ENCODE results near the gene TTC17.
"Not testable (repeated sequence)": the region's sequence is repeated elsewhere in the genome, so short reads cannot be mapped to it uniquely, and the experiment has no call there.

TTC17 gene, protein sequence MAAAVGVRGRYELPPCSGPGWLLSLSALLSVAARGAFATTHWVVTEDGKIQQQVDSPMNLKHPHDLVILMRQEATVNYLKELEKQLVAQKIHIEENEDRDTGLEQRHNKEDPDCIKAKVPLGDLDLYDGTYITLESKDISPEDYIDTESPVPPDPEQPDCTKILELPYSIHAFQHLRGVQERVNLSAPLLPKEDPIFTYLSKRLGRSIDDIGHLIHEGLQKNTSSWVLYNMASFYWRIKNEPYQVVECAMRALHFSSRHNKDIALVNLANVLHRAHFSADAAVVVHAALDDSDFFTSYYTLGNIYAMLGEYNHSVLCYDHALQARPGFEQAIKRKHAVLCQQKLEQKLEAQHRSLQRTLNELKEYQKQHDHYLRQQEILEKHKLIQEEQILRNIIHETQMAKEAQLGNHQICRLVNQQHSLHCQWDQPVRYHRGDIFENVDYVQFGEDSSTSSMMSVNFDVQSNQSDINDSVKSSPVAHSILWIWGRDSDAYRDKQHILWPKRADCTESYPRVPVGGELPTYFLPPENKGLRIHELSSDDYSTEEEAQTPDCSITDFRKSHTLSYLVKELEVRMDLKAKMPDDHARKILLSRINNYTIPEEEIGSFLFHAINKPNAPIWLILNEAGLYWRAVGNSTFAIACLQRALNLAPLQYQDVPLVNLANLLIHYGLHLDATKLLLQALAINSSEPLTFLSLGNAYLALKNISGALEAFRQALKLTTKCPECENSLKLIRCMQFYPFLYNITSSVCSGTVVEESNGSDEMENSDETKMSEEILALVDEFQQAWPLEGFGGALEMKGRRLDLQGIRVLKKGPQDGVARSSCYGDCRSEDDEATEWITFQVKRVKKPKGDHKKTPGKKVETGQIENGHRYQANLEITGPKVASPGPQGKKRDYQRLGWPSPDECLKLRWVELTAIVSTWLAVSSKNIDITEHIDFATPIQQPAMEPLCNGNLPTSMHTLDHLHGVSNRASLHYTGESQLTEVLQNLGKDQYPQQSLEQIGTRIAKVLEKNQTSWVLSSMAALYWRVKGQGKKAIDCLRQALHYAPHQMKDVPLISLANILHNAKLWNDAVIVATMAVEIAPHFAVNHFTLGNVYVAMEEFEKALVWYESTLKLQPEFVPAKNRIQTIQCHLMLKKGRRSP

DNA sequence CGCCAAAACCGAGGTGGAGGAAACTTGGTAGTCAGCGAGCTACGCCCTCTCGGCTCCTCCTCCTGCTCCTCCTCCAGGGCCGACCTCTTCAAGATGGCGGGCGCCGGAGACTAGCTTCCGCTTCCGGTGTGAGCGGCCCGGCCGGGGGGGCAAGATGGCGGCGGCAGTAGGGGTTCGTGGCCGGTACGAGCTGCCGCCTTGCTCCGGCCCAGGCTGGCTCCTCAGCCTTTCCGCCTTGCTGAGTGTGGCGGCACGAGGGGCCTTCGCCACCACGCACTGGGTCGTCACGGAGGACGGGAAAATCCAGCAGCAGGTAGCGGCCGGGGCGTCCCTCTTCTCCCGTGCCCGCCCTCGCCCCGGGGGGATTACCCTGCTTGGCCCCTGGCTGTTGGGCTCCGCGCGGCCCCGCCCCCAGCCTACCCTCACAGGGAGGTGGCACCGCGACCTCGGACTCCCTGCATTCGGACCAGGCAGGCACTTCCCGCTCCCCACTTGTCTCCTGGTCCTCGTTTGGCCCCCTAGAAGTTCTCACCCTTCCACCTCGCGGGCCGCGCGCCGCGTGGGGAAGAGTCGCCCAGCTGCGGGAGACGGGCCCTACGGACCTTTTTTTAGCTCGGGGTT lies at the start of gene TTC17:
TSS of gene TTC17 (plus strand) at position 120 of the 621 bp plus-strand sequence. CDS start at position 155, 35 bp downstream.
- DNase-seq, result peak; percentile 95

- DNase-seq, result peak; percentile 89
Observed at GRCh38 chr11:43311791-43312607, 46.7 kb upstream of the TTC17 start, which contains the start of gene API5. API5 (plus strand) TSS chr11:43311996; CDS start chr11:43312128, 132 bp downstream.

DNA sequence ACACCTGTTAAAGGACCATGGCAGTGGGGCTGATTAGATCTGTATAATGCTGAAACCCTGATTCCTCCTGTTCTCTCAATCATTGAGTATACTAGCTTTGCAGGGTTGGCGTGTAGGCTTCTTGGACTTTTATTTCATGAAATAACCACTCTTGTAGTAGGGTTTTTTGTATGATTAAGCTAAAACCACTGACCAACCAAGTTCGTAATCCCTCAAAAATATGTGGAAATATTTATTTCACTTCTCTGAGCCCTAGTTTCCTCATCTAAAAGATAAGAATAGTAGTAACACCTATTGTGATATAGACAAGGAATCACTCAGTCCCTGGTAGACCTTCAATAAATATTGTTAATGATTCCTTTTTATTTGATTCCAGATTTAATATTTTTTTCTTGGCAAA lies 42.8 kb upstream of the TTC17 start:
- DNase-seq, result no peak

DNA sequence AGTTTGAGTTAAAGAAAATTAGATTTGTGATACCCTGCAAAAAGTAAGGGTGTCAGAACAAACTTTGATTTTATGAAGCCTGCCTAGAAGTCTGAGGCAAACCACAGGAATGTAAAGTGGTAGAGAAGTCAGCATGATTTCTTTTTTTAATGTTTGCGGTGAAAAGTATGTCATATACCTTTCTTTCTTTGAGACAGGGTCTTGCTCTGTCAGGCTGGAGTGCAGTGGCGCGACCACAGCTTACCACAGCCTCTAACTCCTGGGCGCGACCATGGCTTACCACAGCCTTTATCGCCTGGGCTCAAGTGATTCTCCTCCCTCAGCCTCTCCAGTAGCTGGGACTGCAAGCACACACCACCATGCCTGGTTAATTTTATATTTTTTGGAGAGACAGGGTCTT lies 42.3 kb upstream of the TTC17 start:
- DNase-seq, result no peak

DNA sequence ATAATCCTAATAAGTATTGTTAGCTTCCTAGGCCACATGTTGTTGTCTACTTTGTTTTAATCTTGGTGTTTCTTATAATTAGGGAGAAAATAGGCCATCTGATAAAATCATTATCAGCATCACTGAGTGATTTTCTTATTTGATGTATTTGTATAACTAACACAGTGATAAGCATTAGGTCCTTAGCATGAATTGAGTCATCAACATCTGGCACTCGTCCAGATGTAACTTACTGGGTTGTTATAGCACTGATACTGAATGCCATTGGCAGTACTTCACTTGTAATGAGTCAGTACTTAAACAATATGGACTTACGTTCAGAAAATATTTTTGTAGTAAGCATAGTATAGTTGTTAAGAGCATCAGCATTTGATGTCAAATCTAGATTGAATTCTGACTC lies 30.7 kb upstream of the TTC17 start:
- no peak for DNase-seq

DNA sequence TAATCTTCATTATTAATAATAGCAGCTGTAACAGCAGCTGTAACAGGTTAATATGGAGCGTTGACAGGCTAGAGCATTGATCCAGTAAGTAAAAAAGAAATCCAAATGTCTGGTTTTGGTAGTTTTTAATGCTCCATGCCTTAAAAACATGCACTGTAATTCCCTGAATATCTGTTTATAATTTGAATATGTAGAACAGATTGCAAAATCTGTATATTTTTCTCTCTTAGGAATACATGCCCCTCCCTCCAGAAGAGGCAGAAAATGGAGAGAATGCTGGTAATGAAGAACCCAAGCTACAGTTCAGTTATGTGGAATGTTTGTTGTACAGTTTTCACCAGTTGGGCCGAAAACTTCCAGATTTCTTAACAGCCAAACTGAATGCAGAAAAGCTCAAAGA lies 30.2 kb upstream of the TTC17 start:
- DNase-seq, result no peak

- no peak for DNase-seq
Observed at GRCh38 chr11:43341159-43341558, 17.6 kb upstream of the TTC17 start.

DNA sequence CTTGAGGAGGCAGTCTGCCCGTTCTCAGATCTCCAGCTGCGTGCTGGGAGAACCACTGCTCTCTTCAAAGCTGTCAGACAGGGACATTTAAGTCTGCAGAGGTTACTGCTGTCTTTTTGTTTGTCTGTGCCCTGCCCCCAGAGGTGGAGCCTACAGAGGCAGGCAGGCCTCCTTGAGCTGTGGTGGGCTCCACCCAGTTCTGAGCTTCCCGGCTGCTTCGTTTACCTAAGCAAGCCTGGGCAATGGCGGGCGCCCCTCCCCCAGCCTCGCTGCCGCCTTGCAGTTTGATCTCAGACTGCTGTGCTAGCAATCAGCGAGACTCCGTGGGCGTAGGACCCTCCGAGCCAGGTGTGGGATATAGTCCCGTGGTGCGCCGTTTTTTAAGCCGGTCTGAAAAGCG lies 7.3 kb upstream of the TTC17 start:
- not testable (repeated sequence) for DNase-seq

DNA sequence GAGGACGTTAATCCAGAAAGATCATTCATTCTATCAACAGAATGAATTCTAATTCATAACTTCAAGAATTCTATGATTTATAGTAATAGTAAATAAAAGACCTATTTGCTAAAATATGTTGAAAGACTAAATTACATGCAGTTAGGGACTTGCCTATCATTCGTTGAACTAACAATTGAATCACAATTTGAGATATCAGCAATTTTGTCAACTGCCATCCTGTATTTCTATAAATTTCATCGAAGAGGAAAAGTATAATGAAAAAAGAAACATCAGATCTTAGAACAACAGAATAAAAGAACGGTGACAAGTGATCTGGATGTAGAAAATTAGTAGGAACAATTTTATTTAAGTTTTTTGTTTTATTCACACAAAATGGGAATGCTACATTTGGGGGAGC lies 4.4 kb upstream of the TTC17 start:
- no peak for DNase-seq

- DNase-seq, result no peak
Observed at GRCh38 chr11:43356336-43356735, 2.4 kb upstream of the TTC17 start.

- DNase-seq, result no peak
Observed at GRCh38 chr11:43358279-43358800, 380 bp upstream of the TTC17 start.

- no peak for DNase-seq
Observed at GRCh38 chr11:43359422-43359818, 700 bp downstream of the TTC17 start.

DNA sequence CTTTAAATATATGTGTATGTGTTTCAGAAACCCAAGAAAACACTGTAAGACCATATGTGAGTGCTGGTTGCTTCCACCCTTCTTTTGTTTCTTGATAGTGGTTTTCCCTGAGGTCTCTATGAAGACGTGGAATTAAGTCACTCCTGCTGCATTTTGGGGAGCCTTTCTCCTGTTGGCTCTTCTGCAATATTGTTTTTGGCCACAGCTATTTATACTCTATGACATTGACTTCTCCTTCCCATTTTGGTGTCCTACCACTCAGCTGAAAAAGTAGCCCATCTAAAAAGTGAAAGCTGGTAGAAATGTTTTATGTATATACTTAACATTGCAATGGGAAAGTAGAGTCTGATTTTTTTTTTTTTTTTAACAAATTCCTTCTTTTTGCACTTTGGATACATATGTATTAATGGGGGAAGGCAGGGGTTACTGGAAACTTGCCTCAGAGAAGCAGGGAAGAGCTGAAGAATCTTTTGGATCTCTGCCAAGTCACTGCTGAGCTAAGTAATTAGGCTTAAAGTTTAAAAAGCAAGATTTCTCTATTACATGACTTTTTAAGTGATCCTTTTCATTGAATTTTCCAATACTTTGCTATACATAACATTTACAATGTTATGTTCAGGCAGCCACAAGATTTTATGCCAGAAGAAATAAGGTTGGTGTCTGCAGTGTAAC lies 1.8 kb downstream of the TTC17 start:
- DNase-seq, result no peak

GRCh38 chr11:43366677-43367076 lies 8.0 kb downstream of the TTC17 start:
- no peak for DNase-seq

GRCh38 chr11:43367382-43368178 lies 8.9 kb downstream of the TTC17 start:
- no peak for DNase-seq

GRCh38 chr11:43376065-43376464 lies 17.3 kb downstream of the TTC17 start:
- DNase-seq, result no peak

- no peak for DNase-seq
Observed at GRCh38 chr11:43376594-43376993, 17.9 kb downstream of the TTC17 start.

- no peak for DNase-seq
Observed at GRCh38 chr11:43377389-43377788, 18.7 kb downstream of the TTC17 start.

DNA sequence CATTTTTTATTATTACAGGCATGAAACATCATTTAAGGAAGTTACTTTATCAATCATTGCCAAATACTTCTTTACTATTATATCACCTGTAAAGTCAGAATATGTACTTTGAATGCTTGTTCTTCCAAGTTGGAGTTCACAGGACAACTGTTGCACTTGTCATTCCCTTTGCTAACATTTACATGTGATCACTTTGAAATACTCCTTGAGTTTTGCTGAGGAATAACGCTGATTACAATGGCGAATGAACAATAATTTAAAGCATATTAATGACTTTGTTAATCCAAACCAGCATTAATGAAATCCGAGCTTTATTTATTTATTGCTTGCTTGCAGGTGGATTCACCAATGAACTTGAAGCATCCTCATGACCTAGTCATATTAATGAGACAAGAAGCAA lies 20.2 kb downstream of the TTC17 start:
- DNase-seq, result no peak

- no peak for DNase-seq
Observed at GRCh38 chr11:43381802-43382201, 23.1 kb downstream of the TTC17 start.
